Measurements from ENCODE around the gene CALHM3.

- no peak for TF ChIP-seq POLR2A (IDR thresholded peaks at IDR 0.05; ENCODE audit: low read length)
- TF ChIP-seq GATA1 (IDR thresholded peaks at IDR 0.05; ENCODE audit: low read depth, low read length) = no peak
Measured at GRCh38 chr10:103447187-103447586, 31.9 kb downstream of the CALHM3 start.
